Spleen (tissue), 11 donors: Measurements from ENCODE around the gene EML6. TPM values are rescaled to one million over a fixed set of nuclear protein-coding genes. Genes with fewer than 3 reads are reported as not detected.
"Not testable (repeated sequence)": the region's sequence is repeated elsewhere in the genome, so short reads cannot be mapped to it uniquely, and the experiment has no call there.

Experiments used
- DNase-seq: peaks from one replicate; pipeline ENCODE4 v3.0.0-alpha.2; 2020
- H3K27ac ChIP-seq, 8 donors: fragments of 200-600 bp; sonication (generic) in 7 of 8; 1 replicate in 4 of 8; 2 replicates in 4 of 8; pipeline versions ENCODE4 v1.5.0 to v1.8.0; 2016 to 2021; ENCODE audit warnings: inconsistent platforms in 4 of 8, mild to moderate bottlenecking in 4 of 8, moderate library complexity in 1 of 8
- H3K27me3 ChIP-seq, 7 donors: fragments of 200-600 bp; sonication (generic) in 6 of 7; replicated peaks in 1 of 7; 1 replicate in 4 of 7; 2 replicates in 3 of 7; pipeline versions ENCODE4 v1.5.0 to v1.8.0; 2016 to 2021; ENCODE audit warnings: inconsistent platforms in 3 of 7, mild to moderate bottlenecking in 1 of 7
- H3K36me3 ChIP-seq, 6 donors: fragments of 200-600 bp; sonication (generic) in 5 of 6; 1 replicate in 4 of 6; 2 replicates in 2 of 6; pipeline versions ENCODE4 v1.5.0 to v1.8.0; 2016 to 2021; ENCODE audit warnings: inconsistent platforms in 2 of 6
- H3K4me1 ChIP-seq, 6 donors: fragments of 200-600 bp; sonication (generic) in 5 of 6; 1 replicate in 3 of 6; 2 replicates in 3 of 6; pipeline versions ENCODE4 v1.5.0 to v1.8.0; 2016 to 2021; ENCODE audit warnings: inconsistent platforms in 3 of 6
- H3K4me3 ChIP-seq, 8 donors: fragments of 200-600 bp; sonication (generic) in 7 of 8; 1 replicate in 4 of 8; 2 replicates in 4 of 8; pipeline versions ENCODE4 v1.5.0 to v1.8.0; 2016 to 2021; ENCODE audit warnings: inconsistent platforms in 4 of 8, mild to moderate bottlenecking in 4 of 8, moderate library complexity in 2 of 8
- H3K9me3 ChIP-seq, 8 donors: fragments of 200-600 bp; sonication (generic) in 7 of 8; 1 replicate in 4 of 8; 2 replicates in 4 of 8; pipeline versions ENCODE4 v1.5.0 to v1.8.0; 2016 to 2021; ENCODE audit warnings: inconsistent platforms in 4 of 8
- POLR2A ChIP-seq, 3 donors: fragments of 450-650 bp; IDR thresholded peaks; one replicate each; pipeline ENCODE4 v1.5.1; 2017; ENCODE audit warnings: antibody characterized with exemption in 3 of 3, mild to moderate bottlenecking in 1 of 3
- POLR2AphosphoS5 ChIP-seq, 3 donors: sonication (generic); formaldehyde crosslinking; IDR thresholded peaks; one replicate each; pipeline ENCODE4 v1.5.1; 2017; ENCODE audit warnings: antibody characterized with exemption in 3 of 3
- WGBS, 5 donors: extraction: QIAGEN DNeasy Blood & Tissue Kit in 3 of 5; methylation state at CpG; one replicate each; pipeline versions ENCODE4 v1.1.5 to v1.1.7; 2013 to 2018; 5-methylcytosine and 5-hydroxymethylcytosine counted together
- intact Hi-C: fragments of 100-400 bp; cut with DNase I; formaldehyde crosslinking; loops from one replicate; pipeline ENCODE4 v1.15.0; 2023; ENCODE audit warnings: low total_unique reads
- polyA plus RNA-seq, 3 donors: library from polyadenylated mRNA; stranded (reverse); fragments of 200-250 nt; gene quantifications; one replicate each; pipeline ENCODE4 v1.2.1, GENCODE V29; 2013
- total RNA-seq, 7 donors: library from RNA; depleted of rRNA in 3 of 7; stranded (reverse); fragments of >200 nt in 3 of 7; fragmentation: NEBNext Ultra II Directional in 4 of 7; extraction: Animal tissue kit (Norgen Biotek cat#: 25700) in 4 of 7; gene quantifications; one replicate each; pipeline versions ENCODE4 v1.1.0 to v1.2.1, GENCODE V29; 2016 to 2021
- TF ChIP-seq, protein P1 (sequence below), 11 experiments: fragments of 200-600 bp in 7 of 11; fragments of 450-650 bp in 4 of 11; sonication (generic) in 4 of 11; IDR thresholded peaks in 8 of 11; conservative IDR thresholded peaks in 3 of 11; 1 replicate in 7 of 11; 2 replicates in 4 of 11; pipeline versions ENCODE4 v1.4.0 to v1.8.0; 2016 to 2021; ENCODE audit warnings: antibody characterized with exemption in 11 of 11, inconsistent platforms in 4 of 11, mild to moderate bottlenecking in 1 of 11
- donor health status: healthy with polysubstance abuse.
- donor health status: DM: no; HTN: no; CAD: no; lungs with moderate emphysema.
- donor health status: DM: no; HTN: no; CAD: no.
- donor health status: Bipolar disorder and iron deficiency.
- donor health status: healthy.
- donor health status: DM: no; HTN: no; CAD: no.
- donor health status: DM: yes; HTN: yes; CAD: no.

Gene EML6
- total and polyA plus RNA-seq, 10 donors: 4.7 to 18.2 (median 7.6) TPM

DNA sequence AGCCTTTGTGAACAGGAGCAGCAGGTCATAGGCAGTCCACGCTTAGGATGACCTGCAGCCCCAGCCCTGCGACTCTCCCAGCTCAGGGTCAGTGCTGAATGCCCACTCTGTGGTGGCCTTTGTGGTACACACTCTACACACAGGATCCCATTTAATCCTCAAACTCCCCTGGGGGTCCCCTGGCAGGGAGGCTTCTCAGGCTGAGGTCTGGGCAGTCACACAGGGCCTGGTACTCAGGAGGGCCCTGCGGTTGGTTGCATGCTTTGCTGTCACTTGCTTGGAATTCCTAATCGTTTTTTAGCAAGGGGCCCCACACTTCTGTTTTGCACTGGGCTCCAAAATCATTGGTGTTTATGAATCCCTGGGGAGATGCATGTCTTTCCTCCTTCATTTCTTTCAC lies 113.0 kb downstream of the EML6 start:
- no peak for TF ChIP-seq POLR2AphosphoS5 (IDR thresholded peaks at IDR 0.05)
- TF ChIP-seq, protein P1, sequence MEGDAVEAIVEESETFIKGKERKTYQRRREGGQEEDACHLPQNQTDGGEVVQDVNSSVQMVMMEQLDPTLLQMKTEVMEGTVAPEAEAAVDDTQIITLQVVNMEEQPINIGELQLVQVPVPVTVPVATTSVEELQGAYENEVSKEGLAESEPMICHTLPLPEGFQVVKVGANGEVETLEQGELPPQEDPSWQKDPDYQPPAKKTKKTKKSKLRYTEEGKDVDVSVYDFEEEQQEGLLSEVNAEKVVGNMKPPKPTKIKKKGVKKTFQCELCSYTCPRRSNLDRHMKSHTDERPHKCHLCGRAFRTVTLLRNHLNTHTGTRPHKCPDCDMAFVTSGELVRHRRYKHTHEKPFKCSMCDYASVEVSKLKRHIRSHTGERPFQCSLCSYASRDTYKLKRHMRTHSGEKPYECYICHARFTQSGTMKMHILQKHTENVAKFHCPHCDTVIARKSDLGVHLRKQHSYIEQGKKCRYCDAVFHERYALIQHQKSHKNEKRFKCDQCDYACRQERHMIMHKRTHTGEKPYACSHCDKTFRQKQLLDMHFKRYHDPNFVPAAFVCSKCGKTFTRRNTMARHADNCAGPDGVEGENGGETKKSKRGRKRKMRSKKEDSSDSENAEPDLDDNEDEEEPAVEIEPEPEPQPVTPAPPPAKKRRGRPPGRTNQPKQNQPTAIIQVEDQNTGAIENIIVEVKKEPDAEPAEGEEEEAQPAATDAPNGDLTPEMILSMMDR (IDR thresholded peaks at IDR 0.05 in 8 of 11, conservative IDR thresholded peaks at IDR 0.05 in 3 of 11): no peak
- no peak overlapping the region for H3K27ac ChIP-seq
- WGBS, 5 donors: 74 to 87% (median 82%) methylated on average over 3 to 4 of the region's 4 CpGs
- no peaks in the 10 kb centered on the region for H3K4me1 ChIP-seq
- no peaks in the 10 kb centered on the region for H3K27me3 ChIP-seq
- no peak overlapping the region for H3K4me3 ChIP-seq
- no peaks in the 10 kb centered on the region for H3K36me3 ChIP-seq
- no peaks in the 10 kb centered on the region for H3K9me3 ChIP-seq
- DNase-seq: no peak
- intact Hi-C loops: no loop called here

DNA sequence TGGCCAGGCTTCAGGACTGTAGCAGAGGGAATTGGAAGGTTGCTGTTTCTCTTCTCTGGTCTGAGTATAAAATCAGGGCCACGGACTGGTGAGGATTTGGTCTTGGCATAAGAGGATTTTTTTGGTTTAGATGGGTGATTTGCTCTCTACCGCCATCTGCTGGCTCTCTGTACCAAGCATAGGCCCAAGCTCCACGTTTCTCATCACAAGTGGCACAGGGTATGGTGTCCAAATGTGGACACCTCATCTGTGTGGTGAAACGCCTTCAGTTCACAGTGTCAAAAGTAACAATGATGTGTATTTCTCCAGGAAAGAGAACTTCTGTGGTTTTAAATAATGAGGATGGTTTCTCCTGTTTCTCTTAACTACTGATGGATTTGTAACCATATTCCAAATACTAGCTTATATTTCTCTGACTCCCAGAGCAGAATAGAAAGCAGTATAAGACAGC lies 115.1 kb downstream of the EML6 start:
- H3K27ac ChIP-seq: no peak overlapping the region
- 3 to 12% (median 7%) methylated on average over 4 of the region's 4 CpGs for WGBS, 5 donors
- no peaks in the 10 kb centered on the region for H3K27me3 ChIP-seq
- peak in 1 of 3 donors; percentile 15 for TF ChIP-seq POLR2AphosphoS5 (IDR thresholded peaks at IDR 0.05)
- TF ChIP-seq, protein P1 (IDR thresholded peaks at IDR 0.05 in 8 of 11, conservative IDR thresholded peaks at IDR 0.05 in 3 of 11): peak; percentile 52 to 93 (median 88)
- no peak for TF ChIP-seq POLR2A (IDR thresholded peaks at IDR 0.05)
- intact Hi-C loops: no loop called here
- no peak overlapping the region for H3K4me3 ChIP-seq
- no peak for DNase-seq
- no peaks in the 10 kb centered on the region for H3K36me3 ChIP-seq
- no peaks in the 10 kb centered on the region for H3K4me1 ChIP-seq
- H3K9me3 ChIP-seq: no peaks in the 10 kb centered on the region

DNA sequence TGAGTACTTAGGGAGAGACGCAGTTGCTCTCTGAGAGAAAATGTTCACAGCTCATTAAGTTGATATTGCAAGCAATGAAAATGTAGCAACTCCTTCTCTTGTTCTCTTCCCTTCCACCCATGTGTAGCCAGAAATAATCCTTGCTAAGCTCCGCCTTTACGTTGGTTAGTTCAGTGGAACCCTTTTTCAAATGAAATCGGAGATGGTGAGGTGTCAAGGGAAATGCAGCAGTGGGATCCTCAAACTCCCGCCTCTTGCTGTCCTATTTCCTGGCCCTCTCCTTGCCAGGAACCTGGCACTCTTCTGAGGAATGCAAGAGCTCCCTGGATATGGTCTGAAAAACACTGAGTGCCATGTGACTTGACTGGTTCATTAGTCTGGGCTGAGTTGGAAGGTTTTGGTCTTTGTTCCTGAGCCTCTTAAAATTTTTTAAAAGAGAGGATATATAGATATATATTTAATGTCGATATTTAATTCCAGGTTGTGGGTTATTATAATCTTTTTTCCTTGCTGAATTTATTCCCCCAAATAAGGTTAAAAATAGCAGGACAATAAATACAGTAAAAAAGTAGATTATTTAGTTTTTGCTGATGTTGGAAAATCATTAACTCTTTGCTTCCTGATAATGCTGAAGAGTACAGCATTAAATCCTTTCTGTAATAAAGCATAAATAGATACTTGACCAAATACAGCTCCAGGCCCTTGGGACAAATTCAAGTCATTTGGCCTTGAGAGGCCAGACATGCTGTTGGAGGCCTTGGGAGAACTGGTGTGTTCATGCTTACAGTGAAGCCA lies 116.2 kb downstream of the EML6 start:
- H3K4me1 ChIP-seq: no peaks in the 10 kb centered on the region
- no peak overlapping the region for H3K4me3 ChIP-seq
- no peak for TF ChIP-seq POLR2A (IDR thresholded peaks at IDR 0.05)
- H3K36me3 ChIP-seq: no peaks in the 10 kb centered on the region
- no peaks in the 10 kb centered on the region for H3K9me3 ChIP-seq
- intact Hi-C loops: no loop called here
- no peak for DNase-seq
- H3K27ac ChIP-seq: no peak overlapping the region
- WGBS, 5 donors: 84 to 96% (median 86%) methylated on average over 6 of the region's 6 CpGs
- no peaks in the 10 kb centered on the region for H3K27me3 ChIP-seq

DNA sequence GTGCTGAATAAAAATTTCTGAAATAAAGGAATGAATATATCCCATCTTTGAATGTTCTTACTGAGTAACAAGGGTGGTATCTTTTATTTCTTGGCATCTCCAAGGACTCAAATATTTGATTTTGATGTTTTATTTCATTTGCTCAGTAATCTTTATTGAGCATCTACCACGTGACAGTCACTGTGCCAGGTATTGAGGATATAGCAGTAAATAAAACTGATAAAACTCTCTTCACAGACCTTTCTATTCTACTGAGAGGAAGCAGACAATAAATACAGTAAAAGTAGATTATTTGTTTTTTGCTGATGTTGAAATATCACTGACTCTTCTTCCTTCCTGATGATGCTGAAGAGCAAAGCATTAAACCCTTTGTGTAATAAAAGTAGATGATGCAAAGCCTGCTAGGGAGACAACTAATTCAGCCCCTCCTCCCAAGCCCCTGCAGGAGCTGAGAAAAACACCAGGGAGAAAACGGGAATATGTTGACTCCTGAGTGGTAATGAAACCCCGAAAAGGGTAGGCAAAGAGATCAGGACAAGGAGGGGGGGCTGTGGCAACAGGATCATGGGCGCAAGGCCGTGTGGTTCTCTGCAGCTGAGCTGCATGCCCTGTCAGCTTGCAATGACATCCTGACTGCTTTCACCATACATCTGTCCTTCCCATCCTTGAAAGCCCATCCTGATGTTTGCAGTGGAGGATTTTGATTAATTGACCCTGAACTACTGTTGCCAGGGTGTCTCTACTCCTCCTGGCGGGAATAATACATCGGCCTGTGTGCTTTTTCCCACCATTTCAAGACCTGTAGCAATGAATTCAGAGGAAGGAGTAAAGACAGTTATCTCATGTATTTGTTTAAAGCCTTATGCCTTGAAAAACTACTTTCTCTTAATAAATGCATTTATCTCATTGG lies 117.4 kb downstream of the EML6 start:
- H3K4me1 ChIP-seq: peaks cover 0 to 5% (median 0%) of the 10 kb centered on the region in 6 donors
- no peak overlapping the region for H3K27ac ChIP-seq
- H3K27me3 ChIP-seq: no peaks in the 10 kb centered on the region
- DNase-seq: no peak
- H3K9me3 ChIP-seq: no peaks in the 10 kb centered on the region
- TF ChIP-seq POLR2AphosphoS5 (IDR thresholded peaks at IDR 0.05): no peak
- TF ChIP-seq, protein P1 (IDR thresholded peaks at IDR 0.05 in 8 of 11, conservative IDR thresholded peaks at IDR 0.05 in 3 of 11): no peak
- TF ChIP-seq POLR2A (IDR thresholded peaks at IDR 0.05): no peak
- 72 to 84% (median 77%) methylated on average over 7 of the region's 7 CpGs for WGBS, 5 donors
- no peaks in the 10 kb centered on the region for H3K36me3 ChIP-seq
- intact Hi-C loops: no loop called here
- H3K4me3 ChIP-seq: no peak overlapping the region

DNA sequence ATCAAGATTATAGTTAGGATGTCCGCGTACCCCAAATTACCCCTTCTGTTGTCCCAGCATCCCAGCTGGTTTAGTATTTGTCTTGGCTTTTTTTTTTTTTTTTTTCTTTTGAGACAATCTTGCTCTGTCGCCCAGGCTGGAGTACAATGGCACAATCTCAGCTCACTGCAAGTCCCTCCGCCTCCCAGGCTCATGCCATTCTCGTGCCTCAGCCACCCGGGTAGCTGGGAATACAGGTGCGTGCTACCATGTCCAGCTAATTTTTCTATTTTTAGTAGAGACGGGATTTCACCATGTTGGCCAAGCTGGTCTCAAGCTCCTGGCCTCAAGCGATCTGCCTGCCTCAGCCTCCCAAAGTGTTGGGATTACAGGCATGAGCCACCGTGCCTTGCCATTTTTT lies 118.0 kb downstream of the EML6 start:
- H3K9me3 ChIP-seq, H3K27ac ChIP-seq, DNase-seq, H3K4me3 ChIP-seq, H3K36me3 ChIP-seq, H3K4me1 ChIP-seq, H3K27me3 ChIP-seq, intact Hi-C loops: not testable (repeated sequence)
- 92 to 98% (median 95%) methylated on average over 10 of the region's 10 CpGs for WGBS, 5 donors
